LNCaP clone FGC (cell line): ENCODE data around the gene GMPR2.

Experiments
- DNase-seq: peaks from one replicate; pipeline ENCODE4 v3.0.0-alpha.2; 2011; ENCODE audit warnings: low read depth
- H3K4me3 ChIP-seq: 2 replicates; pipeline ENCODE4 v1.5.1; 2011; ENCODE audit warnings: mild to moderate bottlenecking, low read depth, low read length, control low read depth
- TF ChIP-seq, protein P1 (sequence below): IDR thresholded peaks from 2 replicates; pipeline ENCODE4 v1.5.1; 2012; ENCODE audit warnings: mild to moderate bottlenecking; ENCODE audit not compliant: control insufficient read depth, insufficient read depth; ENCODE audit errors: extremely low read depth

The GMPR2 gene

DNA sequence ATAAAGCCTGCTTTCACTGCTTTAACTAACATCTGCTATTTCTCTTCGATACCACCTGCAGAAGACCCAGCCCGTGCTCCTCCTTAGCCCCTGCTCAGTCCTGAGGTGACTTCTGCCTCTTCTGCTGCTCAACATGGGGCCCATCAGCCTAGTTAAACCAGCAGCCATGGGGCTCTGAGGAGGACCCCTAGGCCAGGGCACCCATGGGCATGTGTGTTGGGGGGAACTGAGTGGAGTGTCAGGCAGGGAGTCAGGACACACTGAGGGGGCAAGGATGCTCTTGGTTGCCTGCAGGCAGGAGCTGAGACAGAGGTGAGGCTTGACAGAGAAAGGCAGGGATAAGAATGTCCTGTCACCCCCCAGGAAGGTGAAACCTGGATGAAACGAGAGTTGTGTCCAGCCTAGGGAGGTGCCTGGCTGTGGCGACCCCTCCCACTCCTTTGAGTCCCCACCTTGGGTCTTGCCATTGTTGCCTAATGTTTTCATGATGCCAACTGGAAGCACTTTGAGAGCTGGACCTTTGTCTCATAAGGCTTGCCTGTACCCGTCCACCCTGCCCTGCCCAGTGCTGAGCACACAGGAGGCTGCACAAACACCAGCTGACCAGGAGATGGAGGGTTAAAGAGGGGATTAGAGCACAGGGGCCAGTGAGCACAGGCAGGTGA lies 51.2 kb downstream of the GMPR2 start:
- TF ChIP-seq, protein P1, sequence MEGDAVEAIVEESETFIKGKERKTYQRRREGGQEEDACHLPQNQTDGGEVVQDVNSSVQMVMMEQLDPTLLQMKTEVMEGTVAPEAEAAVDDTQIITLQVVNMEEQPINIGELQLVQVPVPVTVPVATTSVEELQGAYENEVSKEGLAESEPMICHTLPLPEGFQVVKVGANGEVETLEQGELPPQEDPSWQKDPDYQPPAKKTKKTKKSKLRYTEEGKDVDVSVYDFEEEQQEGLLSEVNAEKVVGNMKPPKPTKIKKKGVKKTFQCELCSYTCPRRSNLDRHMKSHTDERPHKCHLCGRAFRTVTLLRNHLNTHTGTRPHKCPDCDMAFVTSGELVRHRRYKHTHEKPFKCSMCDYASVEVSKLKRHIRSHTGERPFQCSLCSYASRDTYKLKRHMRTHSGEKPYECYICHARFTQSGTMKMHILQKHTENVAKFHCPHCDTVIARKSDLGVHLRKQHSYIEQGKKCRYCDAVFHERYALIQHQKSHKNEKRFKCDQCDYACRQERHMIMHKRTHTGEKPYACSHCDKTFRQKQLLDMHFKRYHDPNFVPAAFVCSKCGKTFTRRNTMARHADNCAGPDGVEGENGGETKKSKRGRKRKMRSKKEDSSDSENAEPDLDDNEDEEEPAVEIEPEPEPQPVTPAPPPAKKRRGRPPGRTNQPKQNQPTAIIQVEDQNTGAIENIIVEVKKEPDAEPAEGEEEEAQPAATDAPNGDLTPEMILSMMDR = no peak

DNA sequence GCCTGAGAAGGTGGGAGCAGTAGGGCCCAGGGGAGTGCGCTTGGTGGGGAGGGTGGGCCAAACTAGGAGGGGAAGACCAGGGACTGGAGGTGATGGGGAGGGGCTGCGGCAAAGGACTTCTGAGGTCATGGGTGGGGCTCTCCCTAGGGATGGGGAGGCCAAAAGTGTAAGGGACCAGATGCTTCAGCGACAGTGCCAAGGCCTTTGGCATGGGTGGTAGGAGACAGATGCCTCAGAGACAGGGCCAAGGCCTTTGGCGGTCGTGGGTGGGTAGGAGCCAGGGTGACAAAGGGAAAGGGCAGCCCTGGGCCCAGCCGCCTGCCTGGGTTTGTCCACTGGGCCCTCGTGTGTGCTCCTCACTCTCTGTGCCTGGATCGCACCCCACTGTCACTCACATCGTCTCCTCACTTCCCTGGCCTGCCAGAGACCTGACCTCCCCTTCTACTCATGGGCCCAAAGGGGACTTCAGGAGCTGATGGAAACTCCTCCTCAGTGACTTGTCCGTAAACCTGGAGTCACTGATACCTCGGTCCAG lies 51.8 kb downstream of the GMPR2 start:
- TF ChIP-seq, protein P1 = no peak
- no peak overlapping the region for H3K4me3 ChIP-seq
- DNase-seq = no peak

More for the DNA sequence above, 51.2 kb downstream of the GMPR2 start:
- DNase-seq = no peak
- no peak overlapping the region for H3K4me3 ChIP-seq

DNA sequence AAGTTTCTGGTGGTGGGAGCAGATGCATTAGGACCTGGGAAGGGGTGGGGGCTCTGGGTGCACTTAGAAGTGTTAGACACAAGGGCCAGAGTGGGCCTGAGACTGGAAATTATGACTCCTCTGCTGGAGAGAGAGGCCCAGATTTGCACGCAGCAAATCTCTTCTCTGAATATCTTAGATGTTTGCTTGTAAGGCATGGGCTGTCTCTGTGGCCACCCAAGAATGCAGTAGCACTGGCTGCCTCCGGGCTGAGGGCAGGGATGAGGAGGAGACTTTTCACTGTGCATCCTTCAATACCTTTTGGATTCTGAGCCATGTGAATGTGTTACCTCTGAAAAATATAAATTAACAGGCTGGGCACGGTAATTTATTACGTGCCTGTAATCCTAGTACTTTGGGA lies 52.6 kb downstream of the GMPR2 start:
- H3K4me3 ChIP-seq = no peak overlapping the region
- TF ChIP-seq, protein P1 = no peak
- no peak for DNase-seq

DNA sequence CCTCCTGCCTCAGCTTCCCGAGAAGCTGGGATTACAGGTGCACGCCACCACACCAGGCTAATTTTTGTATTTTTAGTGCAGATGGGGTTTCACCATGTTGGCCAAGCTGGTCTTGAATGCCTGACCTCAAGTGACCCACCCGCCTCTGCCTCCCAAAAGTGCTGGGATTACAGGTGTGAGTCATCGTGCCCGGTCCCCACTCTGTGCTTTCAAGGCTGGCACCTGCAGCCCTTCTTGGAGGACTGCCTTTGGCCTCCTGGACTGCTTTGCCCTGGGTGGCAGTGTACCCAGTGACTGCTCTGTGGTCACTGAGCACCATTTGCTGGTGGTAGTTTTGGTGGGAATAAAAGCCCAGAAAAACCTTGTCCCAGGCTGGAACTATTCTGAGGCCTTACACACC lies 54.3 kb downstream of the GMPR2 start:
- no peak overlapping the region for H3K4me3 ChIP-seq
- TF ChIP-seq, protein P1 = no peak
- no peak for DNase-seq
